Esophagus muscularis mucosa (tissue), 4 donors: ENCODE measurements around the gene EFEMP2. TPM values are rescaled to one million over a fixed set of nuclear protein-coding genes. Genes with fewer than 3 reads are reported as not detected.
"Not testable (repeated sequence)": the region's sequence is repeated elsewhere in the genome, so short reads cannot be mapped to it uniquely, and the experiment has no call there.

ENCODE experiments used
- DNase-seq: peaks from one replicate; pipeline ENCODE4 v3.0.0-alpha.2; 2017; ENCODE audit errors: extremely low spot score
- H3K27ac ChIP-seq, 4 donors: fragments of 200-600 bp; sonication (generic); replicated peaks in 1 of 4; 1 replicate in 3 of 4; 2 replicates in 1 of 4; pipeline ENCODE4 v1.5.1; 2016 to 2019; ENCODE audit warnings: mild to moderate bottlenecking in 1 of 4
- H3K27me3 ChIP-seq, 4 donors: fragments of 200-600 bp; sonication (generic); one replicate each; pipeline versions ENCODE4 v1.5.1 to v1.6.0; 2016 to 2019
- H3K36me3 ChIP-seq, 4 donors: fragments of 200-600 bp; sonication (generic); one replicate each; pipeline ENCODE4 v1.5.1; 2016 to 2019
- H3K4me1 ChIP-seq, 4 donors: fragments of 200-600 bp; sonication (generic); one replicate each; pipeline ENCODE4 v1.5.1; 2016 to 2019
- H3K4me3 ChIP-seq, 4 donors: fragments of 200-600 bp; sonication (generic); 1 replicate in 2 of 4; 2 replicates in 2 of 4; pipeline ENCODE4 v1.5.1; 2016 to 2019; ENCODE audit warnings: mild to moderate bottlenecking in 4 of 4, moderate library complexity in 1 of 4
- H3K9me3 ChIP-seq, 4 donors: fragments of 200-600 bp; sonication (generic); 1 replicate in 3 of 4; 2 replicates in 1 of 4; pipeline ENCODE4 v1.5.1; 2016 to 2019
- CTCF ChIP-seq, 3 experiments: fragments of 200-600 bp in 2 of 3; fragments of 450-650 bp in 1 of 3; sonication (generic) in 2 of 3; IDR thresholded peaks; one replicate each; pipeline ENCODE4 v1.5.1; 2017 to 2019; ENCODE audit warnings: antibody characterized with exemption in 3 of 3, mild to moderate bottlenecking in 2 of 3, moderate library complexity in 1 of 3
- EP300 ChIP-seq: sonication (generic); formaldehyde crosslinking; IDR thresholded peaks from one replicate; pipeline ENCODE4 v1.6.1; 2017; ENCODE audit warnings: antibody characterized with exemption
- POLR2A ChIP-seq: fragments of 450-650 bp; IDR thresholded peaks from one replicate; pipeline ENCODE4 v1.6.1; 2017; ENCODE audit warnings: antibody characterized with exemption, moderate library complexity, mild to moderate bottlenecking, low read depth
- POLR2AphosphoS5 ChIP-seq, 2 donors: sonication (generic); formaldehyde crosslinking; IDR thresholded peaks; one replicate each; pipeline ENCODE4 v1.6.1; 2017; ENCODE audit warnings: antibody characterized with exemption in 2 of 2
- WGBS: methylation state at CpG from one replicate; pipeline ENCODE4 v1.1.5; 2018; 5-methylcytosine and 5-hydroxymethylcytosine counted together
- intact Hi-C: fragments of 100-400 bp; cut with DNase I; formaldehyde crosslinking; loops from one replicate; pipeline ENCODE4 v1.15.1; 2023
- total RNA-seq, 4 donors: library from RNA; depleted of rRNA; stranded (reverse); fragments of >200 nt; gene quantifications; one replicate each; pipeline versions ENCODE4 v1.1.0 to v1.2.1, GENCODE V29; 2016

Gene EFEMP2
- total RNA-seq, 4 donors from 2014 or later: 71.8 to 111 (median 82.2) TPM

GRCh38 chr11:65833297-65834030 lies 39.1 kb downstream of the EFEMP2 start, which contains the start of gene SNX32:
TSS of gene SNX32 (plus strand) at chr11:65833963. CDS start at chr11:65834066, 103 bp downstream.
- peak within 1 kb of the TSS; percentile 59 to 70 (median 63) for H3K4me3 ChIP-seq
- WGBS: under 1% methylated on average over 36 of the region's 63 CpGs
- no peaks in the 10 kb centered on the region for H3K9me3 ChIP-seq
- intact Hi-C loops: no loop called here
- peaks cover 11 to 22% (median 16%) of the 10 kb centered on the region in 4 donors for H3K4me1 ChIP-seq
- no peaks in the 10 kb centered on the region for H3K27me3 ChIP-seq
- DNase-seq: peak; percentile 99
- H3K27ac ChIP-seq: peak within 1 kb of the TSS in 3 of 4 donors; percentile 44 to 51 (median 51)
- no peaks in the 10 kb centered on the region for H3K36me3 ChIP-seq
- TF ChIP-seq POLR2AphosphoS5 (IDR thresholded peaks at IDR 0.05) (peak in 1 of 2 donors; percentile 78), EP300 (no peak)

GRCh38 chr11:65832231-65832630 lies 40.4 kb downstream of the EFEMP2 start:
- peaks cover 11 to 22% (median 16%) of the 10 kb centered on the region in 4 donors for H3K4me1 ChIP-seq
- intact Hi-C loops, H3K27me3 ChIP-seq, H3K36me3 ChIP-seq, H3K4me3 ChIP-seq, H3K27ac ChIP-seq, H3K9me3 ChIP-seq, DNase-seq: not testable (repeated sequence)

- DNase-seq: no peak
- Histone ChIP-seq H3K36me3 (no peaks in the 10 kb centered on the region), H3K4me3 (no peak overlapping the region), H3K9me3 (no peaks in the 10 kb centered on the region), H3K27me3 (no peaks in the 10 kb centered on the region), H3K27ac (no peak overlapping the region), H3K4me1 (peaks cover 8 to 18% (median 14%) of the 10 kb centered on the region in 4 donors)
- intact Hi-C loops: no loop called here
- 72% methylated on average over 4 of the region's 4 CpGs for WGBS
- TF ChIP-seq CTCF (IDR thresholded peaks at IDR 0.05) (no peak), EP300 (no peak), POLR2AphosphoS5 (IDR thresholded peaks at IDR 0.05) (no peak), POLR2A (no peak)
These were observed 43.1 kb downstream of the EFEMP2 start for GRCh38 chr11:65829459-65829858.

GRCh38 chr11:65826984-65827735 lies 45.4 kb downstream of the EFEMP2 start:
- Histone ChIP-seq H3K27me3 (no peaks in the 10 kb centered on the region), H3K4me1 (no peaks in the 10 kb centered on the region), H3K27ac (no peak overlapping the region), H3K9me3 (no peaks in the 10 kb centered on the region), H3K4me3 (no peak overlapping the region), H3K36me3 (no peaks in the 10 kb centered on the region)
- intact Hi-C loops: no loop called here
- no peak for DNase-seq
- no peak for TF ChIP-seq CTCF (IDR thresholded peaks at IDR 0.05)
- TF ChIP-seq POLR2A: no peak
- no peak for TF ChIP-seq EP300
- TF ChIP-seq POLR2AphosphoS5 (IDR thresholded peaks at IDR 0.05): no peak
- WGBS: 90% methylated on average over 8 of the region's 8 CpGs

GRCh38 chr11:65822776-65823528 lies 49.6 kb downstream of the EFEMP2 start:
- H3K27me3 ChIP-seq: no peaks in the 10 kb centered on the region
- DNase-seq: no peak
- TF ChIP-seq EP300: no peak
- intact Hi-C loops: no loop called here
- WGBS: 71% methylated on average over 14 of the region's 15 CpGs
- H3K9me3 ChIP-seq: no peaks in the 10 kb centered on the region
- H3K4me3 ChIP-seq: no peak overlapping the region
- peaks cover 0 to 4% (median 2%) of the 10 kb centered on the region in 4 donors for H3K4me1 ChIP-seq
- H3K27ac ChIP-seq: no peak overlapping the region
- H3K36me3 ChIP-seq: no peaks in the 10 kb centered on the region

GRCh38 chr11:65821107-65821506 lies 51.5 kb downstream of the EFEMP2 start:
- Histone ChIP-seq H3K9me3 (no peaks in the 10 kb centered on the region), H3K4me1 (peaks cover 4 to 18% (median 15%) of the 10 kb centered on the region in 4 donors), H3K4me3 (no peak overlapping the region), H3K36me3 (no peaks in the 10 kb centered on the region), H3K27ac (no peak overlapping the region), H3K27me3 (no peaks in the 10 kb centered on the region)
- 71% methylated on average over 7 of the region's 8 CpGs for WGBS
- no peak for TF ChIP-seq EP300
- no peak for TF ChIP-seq POLR2A
- TF ChIP-seq POLR2AphosphoS5 (IDR thresholded peaks at IDR 0.05): no peak
- no peak for TF ChIP-seq CTCF (IDR thresholded peaks at IDR 0.05)
- no peak for DNase-seq
- intact Hi-C loops: no loop called here
